ENCODE results near the gene KANSL1L. TPM values are rescaled to one million over a fixed set of nuclear protein-coding genes. Genes with fewer than 3 reads are reported as not detected.

Gene KANSL1L
- total and polyA plus RNA-seq, 9 of the 15 experiments (the other 6 are each of a cell fraction or from before 2014, with no cell fraction given) = 1.3 to 6.7 (median 2.4) TPM

- Histone ChIP-seq H3K4me1 (replicated peaks in 1 of 2; ENCODE audit: control insufficient read depth in 2 of 2, insufficient read depth in 2 of 2, low read length in 2 of 2) (no peaks in the 10 kb centered on the region; a peak in 3 of 5 replicates), H3K9ac (ENCODE audit: insufficient read depth in 1 of 2, low read depth in 2 of 2, low read length in 2 of 2) (no peak overlapping the region), H3K36me3 (ENCODE audit: control insufficient read depth, insufficient read depth, low read length) (no peaks in the 10 kb centered on the region), H3K9me1 (ENCODE audit: control insufficient read depth, insufficient read depth, low read length) (no peaks in the 10 kb centered on the region), H4K20me1 (replicated peaks; ENCODE audit: control insufficient read depth, insufficient read depth, low read length) (no peaks in the 10 kb centered on the region), H3K27ac (ENCODE audit: extremely low read depth, low read depth, low read length) (no peak overlapping the region), H3K9me3 (replicated peaks; ENCODE audit: control insufficient read depth, insufficient read depth, low read depth, low read length) (no peaks in the 10 kb centered on the region), H3K27me3 (ENCODE audit: control insufficient read depth in 2 of 2, insufficient read depth in 2 of 2, low read length in 2 of 2) (no peaks in the 10 kb centered on the region), H3K79me2 (ENCODE audit: control insufficient read depth, insufficient read depth, low read length) (no peaks in the 10 kb centered on the region), H2AFZ (ENCODE audit: low read depth, low read length) (no peak overlapping the region), H3K4me3 (no peak overlapping the region), H3K4me2 (ENCODE audit: insufficient read depth, low read length) (no peak overlapping the region)
- in situ Hi-C loops (cut with MboI) = no loop called here
- BruUV-seq (replicated peaks) = no TSS peak
- ChIA-PET CTCF (ENCODE audit: low intra/inter-chr PET ratio) (no interaction called here), POLR2A (no interaction called here)
- TF ChIP-seq SIN3B (IDR thresholded peaks at IDR 0.05; ENCODE audit: low read depth) (no peak), TSC22D4 (tag; IDR thresholded peaks at IDR 0.05) (no peak), MTA2 (IDR thresholded peaks at IDR 0.05; ENCODE audit: low read depth) (no peak), ZNF280A (IDR thresholded peaks at IDR 0.05; ENCODE audit: low read depth, partially characterized antibody) (no peak), NR0B1 (IDR thresholded peaks at IDR 0.05; ENCODE audit: partially characterized antibody) (no peak), STAT5B (CRISPR knock-in tag; IDR thresholded peaks at IDR 0.05) (no peak), KAT8 (IDR thresholded peaks at IDR 0.05; ENCODE audit: low read depth) (no peak), DDX20 (tag; IDR thresholded peaks at IDR 0.05; ENCODE audit: low read depth) (no peak), PHTF2 (CRISPR knock-in tag; IDR thresholded peaks at IDR 0.05) (no peak), POU5F1 (IDR thresholded peaks at IDR 0.05; ENCODE audit: borderline replicate concordance, low read depth, low read length, partially characterized antibody) (no peak), SNIP1 (IDR thresholded peaks at IDR 0.05; ENCODE audit: low read depth) (no peak), ETV1 (tag; conservative IDR thresholded peaks at IDR 0.05; ENCODE audit: low read depth) (no peak), VEZF1 (CRISPR knock-in tag; IDR thresholded peaks at IDR 0.05) (no peak), ZNF436 (CRISPR knock-in tag; IDR thresholded peaks at IDR 0.05) (no peak), DEAF1 (CRISPR knock-in tag; IDR thresholded peaks at IDR 0.05) (no peak)
- DNase-seq (ENCODE audit: extremely low read depth in 1 of 4, low spot score in 3 of 4) (no peak), FAIRE-seq (no peak), ATAC-seq (no peak)
- intact Hi-C loops (cut with micrococcal nuclease) = no loop called here
- 0% methylated on average over 2 of the region's 2 CpGs for WGBS (ENCODE audit: insufficient coverage, low coverage, missing lambda C conversion rate)
Observed at GRCh38 chr2:209990838-209991237, 180.4 kb downstream of the KANSL1L start.

All from K562 (cell line).